ENCODE data around the gene SERPIND1. TPM values are rescaled to one million over a fixed set of nuclear protein-coding genes. Genes with fewer than 3 reads are reported as not detected.

SERPIND1 gene
- total and polyA plus RNA-seq, 2 experiments from 2014 or later, result not detected

DNA sequence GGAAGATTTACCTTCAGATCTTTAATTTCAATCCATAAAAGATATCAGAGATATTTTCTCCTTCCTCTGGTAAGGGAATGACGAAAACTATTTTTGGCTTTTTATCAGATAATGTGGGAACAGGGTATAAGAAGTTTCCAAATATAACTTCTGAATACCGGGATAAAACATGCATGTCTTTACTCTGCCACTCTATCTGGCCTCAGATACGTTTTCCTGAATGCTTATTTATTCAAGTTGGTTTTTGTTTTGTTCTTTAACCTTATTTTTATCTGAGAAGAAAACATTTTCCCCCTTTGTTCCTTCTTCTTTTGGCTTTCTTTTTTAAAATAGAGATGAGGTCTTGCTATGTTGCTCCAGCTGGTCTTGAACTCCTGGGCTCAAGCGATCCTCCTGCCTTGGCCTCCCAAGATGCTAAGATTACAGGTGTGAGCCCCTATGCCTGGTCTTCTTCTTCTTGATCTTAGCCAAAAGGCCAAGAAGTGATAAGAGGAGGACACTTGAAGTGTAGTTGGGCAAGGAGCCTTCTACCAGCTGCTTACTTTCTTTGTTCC is 1.5 kb downstream of the SERPIND1 start:
- Histone ChIP-seq H3K4me3 (no peak overlapping the region), H3K36me3 (ENCODE audit: insufficient read depth) (no peaks in the 10 kb centered on the region), H3K79me2 (replicated peaks; ENCODE audit: insufficient read depth) (no peaks in the 10 kb centered on the region), H3K27me3 (ENCODE audit: insufficient read depth) (no peaks in the 10 kb centered on the region), H3K27ac (ENCODE audit: low read depth) (no peak overlapping the region), H3K4me2 (no peak overlapping the region), H2AFZ (no peak overlapping the region), H3K4me1 (ENCODE audit: insufficient read depth) (peaks cover 9% of the 10 kb centered on the region), H3F3A (replicated peaks; ENCODE audit: low read depth) (no peaks in the 10 kb centered on the region), H4K20me1 (replicated peaks; ENCODE audit: insufficient read depth) (no peaks in the 10 kb centered on the region; the same call in 1 of the 2 replicates), H3K9me2 (ENCODE audit: insufficient read depth) (no peaks in the 10 kb centered on the region)
- DNase-seq (ENCODE audit: low spot score) (no peak), ATAC-seq (no peak)
- Mint-ChIP-seq H3K4me3 (no peak overlapping the region; the same call in 2 of the 3 replicates), H3K36me3 (ENCODE audit: low read depth) (no peaks in the 10 kb centered on the region; the same call in 1 of the 3 replicates), H3K4me1 (peaks cover 22% of the 10 kb centered on the region), H3K27me3 (ENCODE audit: insufficient read depth, low read depth, poor library complexity) (no peaks in the 10 kb centered on the region), H3K9me3 (no peaks in the 10 kb centered on the region), H3K27ac (no peak overlapping the region)
- TF ChIP-seq STAT1 (IDR thresholded peaks at IDR 0.05; ENCODE audit: unreplicated experiment), result no peak
- no peak for TF ChIP-seq JUNB (IDR thresholded peaks at IDR 0.05; ENCODE audit: unreplicated experiment)
- no peak for TF ChIP-seq EZH2 (IDR thresholded peaks at IDR 0.05; ENCODE audit: low read depth, unreplicated experiment)
- TF ChIP-seq ZNF331 (CRISPR knock-in tag; IDR thresholded peaks at IDR 0.05; ENCODE audit: low read depth), result no peak
- no peak for TF ChIP-seq POLR2AphosphoS5 (IDR thresholded peaks at IDR 0.05; ENCODE audit: low read depth)
- no peak for TF ChIP-seq NANOG (IDR thresholded peaks at IDR 0.05; ENCODE audit: borderline replicate concordance)
- TF ChIP-seq, protein P1, sequence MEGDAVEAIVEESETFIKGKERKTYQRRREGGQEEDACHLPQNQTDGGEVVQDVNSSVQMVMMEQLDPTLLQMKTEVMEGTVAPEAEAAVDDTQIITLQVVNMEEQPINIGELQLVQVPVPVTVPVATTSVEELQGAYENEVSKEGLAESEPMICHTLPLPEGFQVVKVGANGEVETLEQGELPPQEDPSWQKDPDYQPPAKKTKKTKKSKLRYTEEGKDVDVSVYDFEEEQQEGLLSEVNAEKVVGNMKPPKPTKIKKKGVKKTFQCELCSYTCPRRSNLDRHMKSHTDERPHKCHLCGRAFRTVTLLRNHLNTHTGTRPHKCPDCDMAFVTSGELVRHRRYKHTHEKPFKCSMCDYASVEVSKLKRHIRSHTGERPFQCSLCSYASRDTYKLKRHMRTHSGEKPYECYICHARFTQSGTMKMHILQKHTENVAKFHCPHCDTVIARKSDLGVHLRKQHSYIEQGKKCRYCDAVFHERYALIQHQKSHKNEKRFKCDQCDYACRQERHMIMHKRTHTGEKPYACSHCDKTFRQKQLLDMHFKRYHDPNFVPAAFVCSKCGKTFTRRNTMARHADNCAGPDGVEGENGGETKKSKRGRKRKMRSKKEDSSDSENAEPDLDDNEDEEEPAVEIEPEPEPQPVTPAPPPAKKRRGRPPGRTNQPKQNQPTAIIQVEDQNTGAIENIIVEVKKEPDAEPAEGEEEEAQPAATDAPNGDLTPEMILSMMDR (conservative IDR thresholded peaks at IDR 0.05; ENCODE audit: low read depth in 2 of 2), result no peak
- TF ChIP-seq ZNF114 (CRISPR knock-in tag; IDR thresholded peaks at IDR 0.05), result no peak
- TF ChIP-seq, protein P2, sequence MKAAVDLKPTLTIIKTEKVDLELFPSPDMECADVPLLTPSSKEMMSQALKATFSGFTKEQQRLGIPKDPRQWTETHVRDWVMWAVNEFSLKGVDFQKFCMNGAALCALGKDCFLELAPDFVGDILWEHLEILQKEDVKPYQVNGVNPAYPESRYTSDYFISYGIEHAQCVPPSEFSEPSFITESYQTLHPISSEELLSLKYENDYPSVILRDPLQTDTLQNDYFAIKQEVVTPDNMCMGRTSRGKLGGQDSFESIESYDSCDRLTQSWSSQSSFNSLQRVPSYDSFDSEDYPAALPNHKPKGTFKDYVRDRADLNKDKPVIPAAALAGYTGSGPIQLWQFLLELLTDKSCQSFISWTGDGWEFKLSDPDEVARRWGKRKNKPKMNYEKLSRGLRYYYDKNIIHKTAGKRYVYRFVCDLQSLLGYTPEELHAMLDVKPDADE (IDR thresholded peaks at IDR 0.05), result no peak
- no peak for TF ChIP-seq EZH2phosphoT487 (IDR thresholded peaks at IDR 0.05; ENCODE audit: unreplicated experiment)
- TF ChIP-seq, protein P3, sequence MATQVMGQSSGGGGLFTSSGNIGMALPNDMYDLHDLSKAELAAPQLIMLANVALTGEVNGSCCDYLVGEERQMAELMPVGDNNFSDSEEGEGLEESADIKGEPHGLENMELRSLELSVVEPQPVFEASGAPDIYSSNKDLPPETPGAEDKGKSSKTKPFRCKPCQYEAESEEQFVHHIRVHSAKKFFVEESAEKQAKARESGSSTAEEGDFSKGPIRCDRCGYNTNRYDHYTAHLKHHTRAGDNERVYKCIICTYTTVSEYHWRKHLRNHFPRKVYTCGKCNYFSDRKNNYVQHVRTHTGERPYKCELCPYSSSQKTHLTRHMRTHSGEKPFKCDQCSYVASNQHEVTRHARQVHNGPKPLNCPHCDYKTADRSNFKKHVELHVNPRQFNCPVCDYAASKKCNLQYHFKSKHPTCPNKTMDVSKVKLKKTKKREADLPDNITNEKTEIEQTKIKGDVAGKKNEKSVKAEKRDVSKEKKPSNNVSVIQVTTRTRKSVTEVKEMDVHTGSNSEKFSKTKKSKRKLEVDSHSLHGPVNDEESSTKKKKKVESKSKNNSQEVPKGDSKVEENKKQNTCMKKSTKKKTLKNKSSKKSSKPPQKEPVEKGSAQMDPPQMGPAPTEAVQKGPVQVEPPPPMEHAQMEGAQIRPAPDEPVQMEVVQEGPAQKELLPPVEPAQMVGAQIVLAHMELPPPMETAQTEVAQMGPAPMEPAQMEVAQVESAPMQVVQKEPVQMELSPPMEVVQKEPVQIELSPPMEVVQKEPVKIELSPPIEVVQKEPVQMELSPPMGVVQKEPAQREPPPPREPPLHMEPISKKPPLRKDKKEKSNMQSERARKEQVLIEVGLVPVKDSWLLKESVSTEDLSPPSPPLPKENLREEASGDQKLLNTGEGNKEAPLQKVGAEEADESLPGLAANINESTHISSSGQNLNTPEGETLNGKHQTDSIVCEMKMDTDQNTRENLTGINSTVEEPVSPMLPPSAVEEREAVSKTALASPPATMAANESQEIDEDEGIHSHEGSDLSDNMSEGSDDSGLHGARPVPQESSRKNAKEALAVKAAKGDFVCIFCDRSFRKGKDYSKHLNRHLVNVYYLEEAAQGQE (IDR thresholded peaks at IDR 0.05; ENCODE audit: unreplicated experiment), result no peak
- no peak for TF ChIP-seq CREB1 (CRISPR knock-in tag; IDR thresholded peaks at IDR 0.05; ENCODE audit: low read depth)
- TF ChIP-seq ZNF462 (CRISPR knock-in tag; IDR thresholded peaks at IDR 0.05), result no peak

Measured in GM23338 (cell line).